Stomach (tissue), 4 donors: ENCODE results near the gene GNB1L.

ENCODE experiments used
- EP300 ChIP-seq: sonication (generic); formaldehyde crosslinking; IDR thresholded peaks from one replicate; pipeline ENCODE4 v1.6.1; 2017; ENCODE audit warnings: antibody characterized with exemption
- TF ChIP-seq, protein P1 (sequence below), 7 experiments: fragments of 450-650 bp in 4 of 7; fragments of 200-600 bp in 3 of 7; sonication (generic) in 3 of 7; IDR thresholded peaks; one replicate each; pipeline ENCODE4 v1.5.1; 2016 to 2019; ENCODE audit warnings: antibody characterized with exemption in 7 of 7, control low read depth in 2 of 7, mild to moderate bottlenecking in 1 of 7

DNA sequence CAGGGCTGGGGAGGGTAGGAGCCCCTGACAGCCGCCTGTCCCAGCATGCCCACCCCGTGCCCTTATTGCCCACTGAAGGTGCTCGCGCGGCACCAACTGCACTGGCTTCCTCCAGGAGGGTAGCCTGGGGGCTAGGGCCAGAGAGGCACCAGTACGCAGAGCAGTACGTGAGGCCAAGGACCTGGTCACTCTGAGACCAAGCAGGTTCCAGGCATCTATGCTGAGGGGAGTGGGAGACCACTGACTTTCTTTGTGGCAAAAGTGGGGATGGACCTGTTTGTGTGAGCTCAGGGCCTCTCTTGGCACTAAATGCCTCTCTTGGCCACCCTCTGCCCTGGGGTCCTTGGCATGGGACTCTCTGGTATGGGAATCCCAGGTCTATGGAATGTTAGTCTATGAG, 120.5 kb downstream of the GNB1L start:
- TF ChIP-seq, protein P1, sequence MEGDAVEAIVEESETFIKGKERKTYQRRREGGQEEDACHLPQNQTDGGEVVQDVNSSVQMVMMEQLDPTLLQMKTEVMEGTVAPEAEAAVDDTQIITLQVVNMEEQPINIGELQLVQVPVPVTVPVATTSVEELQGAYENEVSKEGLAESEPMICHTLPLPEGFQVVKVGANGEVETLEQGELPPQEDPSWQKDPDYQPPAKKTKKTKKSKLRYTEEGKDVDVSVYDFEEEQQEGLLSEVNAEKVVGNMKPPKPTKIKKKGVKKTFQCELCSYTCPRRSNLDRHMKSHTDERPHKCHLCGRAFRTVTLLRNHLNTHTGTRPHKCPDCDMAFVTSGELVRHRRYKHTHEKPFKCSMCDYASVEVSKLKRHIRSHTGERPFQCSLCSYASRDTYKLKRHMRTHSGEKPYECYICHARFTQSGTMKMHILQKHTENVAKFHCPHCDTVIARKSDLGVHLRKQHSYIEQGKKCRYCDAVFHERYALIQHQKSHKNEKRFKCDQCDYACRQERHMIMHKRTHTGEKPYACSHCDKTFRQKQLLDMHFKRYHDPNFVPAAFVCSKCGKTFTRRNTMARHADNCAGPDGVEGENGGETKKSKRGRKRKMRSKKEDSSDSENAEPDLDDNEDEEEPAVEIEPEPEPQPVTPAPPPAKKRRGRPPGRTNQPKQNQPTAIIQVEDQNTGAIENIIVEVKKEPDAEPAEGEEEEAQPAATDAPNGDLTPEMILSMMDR (IDR thresholded peaks at IDR 0.05): no peak
- TF ChIP-seq EP300: no peak
